WTC11 (cell line): Measurements from ENCODE around the gene LIF. TPM values are rescaled to one million over a fixed set of nuclear protein-coding genes. Genes with fewer than 3 reads are reported as not detected.

Experiments used
- ATAC-seq: fragments of 200-7000 bp; cut with Tn5 transposase; 2 replicates; pipeline ENCODE4 v1.10.0; 2021; ENCODE audit warnings: mild to moderate bottlenecking, moderate library complexity
- CTCF ChIA-PET: fragments of 300-600 bp; sonication (Branson Sonifier 250); formaldehyde crosslinking; loops from one replicate; lab custom pipeline; 2021; ENCODE audit warnings: antibody characterized with exemption; lab: Charles Lee
- POLR2A ChIA-PET: fragments of 350-600 bp; sonication (Branson Sonifier 250); formaldehyde crosslinking; loops from one replicate; lab custom pipeline; 2021; ENCODE audit warnings: antibody characterized with exemption; lab: Charles Lee
- DNase-seq: peaks from one replicate; pipeline ENCODE4 v3.0.0; 2021; ENCODE audit warnings: low spot score
- H3K27ac Mint-ChIP-seq: 2 replicates; pipeline ENCODE4 v1.8.0; 2021; ENCODE audit warnings: mixed read lengths
- H3K27me3 Mint-ChIP-seq: 2 replicates; pipeline ENCODE4 v1.8.0; 2021; ENCODE audit warnings: low read depth, mild to moderate bottlenecking, moderate library complexity, mixed read lengths
- H3K36me3 Mint-ChIP-seq: 2 replicates; pipeline ENCODE4 v1.8.0; 2021; ENCODE audit warnings: mixed read lengths
- H3K4me1 Mint-ChIP-seq: 2 replicates; pipeline ENCODE4 v1.8.0; 2022; ENCODE audit warnings: mixed read lengths
- H3K4me3 Mint-ChIP-seq: 2 replicates; pipeline ENCODE4 v1.8.0; 2021; ENCODE audit warnings: mild to moderate bottlenecking, moderate library complexity, mixed read lengths
- H3K9me3 Mint-ChIP-seq: 2 replicates; pipeline ENCODE4 v1.8.0; 2021; ENCODE audit warnings: mixed read lengths
- AFF4 ChIP-seq: sonication (generic); formaldehyde crosslinking; IDR thresholded peaks from 2 replicates; pipeline ENCODE4 v1.8.1; 2023; ENCODE audit warnings: mild to moderate bottlenecking, missing genetic modification reagents, borderline replicate concordance
- CBFB ChIP-seq: sonication (generic); formaldehyde crosslinking; IDR thresholded peaks from 2 replicates; pipeline ENCODE4 v1.8.1; 2022; ENCODE audit warnings: mild to moderate bottlenecking, low read depth, missing genetic modification reagents
- ESRRA ChIP-seq: sonication (generic); formaldehyde crosslinking; IDR thresholded peaks from 2 replicates; pipeline ENCODE4 v1.8.1; 2022; ENCODE audit warnings: mild to moderate bottlenecking, missing genetic modification reagents, borderline replicate concordance
- FOXJ3 ChIP-seq: sonication (generic); formaldehyde crosslinking; IDR thresholded peaks from 2 replicates; pipeline ENCODE4 v1.9.0; 2021; ENCODE audit warnings: missing genetic modification reagents, mild to moderate bottlenecking, borderline replicate concordance
- GABPB1 ChIP-seq: sonication (generic); formaldehyde crosslinking; IDR thresholded peaks from 2 replicates; pipeline ENCODE4 v1.8.1; 2023; ENCODE audit warnings: mild to moderate bottlenecking, missing genetic modification reagents
- HMGA2 ChIP-seq: fragments of 250-450 bp; sonication (Bioruptor Pico); IDR thresholded peaks from 2 replicates; pipeline ENCODE4 v1.4.0; 2021; ENCODE audit warnings: mild to moderate bottlenecking, moderate library complexity
- MAX ChIP-seq: sonication (generic); formaldehyde crosslinking; IDR thresholded peaks from 2 replicates; pipeline ENCODE4 v1.8.0; 2022; ENCODE audit warnings: mild to moderate bottlenecking, missing genetic modification reagents
- OVOL2 ChIP-seq: fragments of 250-450 bp; sonication (Bioruptor Pico); IDR thresholded peaks from 2 replicates; pipeline ENCODE4 v1.9.0; 2021; ENCODE audit warnings: mild to moderate bottlenecking, borderline replicate concordance
- PRDM15 ChIP-seq: sonication (generic); formaldehyde crosslinking; IDR thresholded peaks from 2 replicates; pipeline ENCODE4 v1.8.0; 2022; ENCODE audit warnings: missing genetic modification reagents
- PRRX2 ChIP-seq: fragments of 250-450 bp; sonication (Bioruptor Pico); IDR thresholded peaks from 2 replicates; pipeline ENCODE4 v1.8.0; 2021; ENCODE audit warnings: mild to moderate bottlenecking
- SP1 ChIP-seq: sonication (generic); formaldehyde crosslinking; conservative IDR thresholded peaks from 2 replicates; pipeline ENCODE4 v1.8.1; 2022; ENCODE audit warnings: missing genetic modification reagents
- ZMAT4 ChIP-seq: fragments of 250-450 bp; sonication (Bioruptor Pico); IDR thresholded peaks from 2 replicates; pipeline ENCODE4 v1.9.0; 2021; ENCODE audit warnings: mild to moderate bottlenecking
- ZNF138 ChIP-seq: sonication (generic); formaldehyde crosslinking; conservative IDR thresholded peaks from 2 replicates; pipeline ENCODE4 v1.8.1; 2022; ENCODE audit warnings: mild to moderate bottlenecking, moderate library complexity, missing genetic modification reagents
- ZNF263 ChIP-seq: sonication (generic); formaldehyde crosslinking; IDR thresholded peaks from 2 replicates; pipeline ENCODE4 v1.8.1; 2022; ENCODE audit warnings: low read depth, mild to moderate bottlenecking, moderate library complexity, missing genetic modification reagents
- total RNA-seq: library from RNA; stranded (reverse); gene quantifications from 3 replicates; pipeline ENCODE4 v1.2.3, GENCODE V29; 2021
- TF ChIP-seq, protein P1 (sequence below): sonication (generic); formaldehyde crosslinking; IDR thresholded peaks from 2 replicates; pipeline ENCODE4 v1.8.1; 2023; ENCODE audit warnings: mild to moderate bottlenecking, missing genetic modification reagents, moderate library complexity
- TF ChIP-seq, protein P2 (sequence below): fragments of 250-450 bp; sonication (Bioruptor Pico); conservative IDR thresholded peaks from 2 replicates; pipeline ENCODE4 v1.9.0; 2021; ENCODE audit warnings: mild to moderate bottlenecking
- TF ChIP-seq, protein P3 (sequence below): sonication (generic); formaldehyde crosslinking; IDR thresholded peaks from 2 replicates; pipeline ENCODE4 v1.8.0; 2023; ENCODE audit warnings: missing genetic modification reagents
- TF ChIP-seq, protein P4 (sequence below): fragments of 250-450 bp; sonication (Bioruptor Pico); IDR thresholded peaks from 2 replicates; pipeline ENCODE4 v1.8.0; 2021; ENCODE audit warnings: mild to moderate bottlenecking

LIF gene
- total RNA-seq, 1 experiment from 2014 or later = 7.2 TPM

DNA sequence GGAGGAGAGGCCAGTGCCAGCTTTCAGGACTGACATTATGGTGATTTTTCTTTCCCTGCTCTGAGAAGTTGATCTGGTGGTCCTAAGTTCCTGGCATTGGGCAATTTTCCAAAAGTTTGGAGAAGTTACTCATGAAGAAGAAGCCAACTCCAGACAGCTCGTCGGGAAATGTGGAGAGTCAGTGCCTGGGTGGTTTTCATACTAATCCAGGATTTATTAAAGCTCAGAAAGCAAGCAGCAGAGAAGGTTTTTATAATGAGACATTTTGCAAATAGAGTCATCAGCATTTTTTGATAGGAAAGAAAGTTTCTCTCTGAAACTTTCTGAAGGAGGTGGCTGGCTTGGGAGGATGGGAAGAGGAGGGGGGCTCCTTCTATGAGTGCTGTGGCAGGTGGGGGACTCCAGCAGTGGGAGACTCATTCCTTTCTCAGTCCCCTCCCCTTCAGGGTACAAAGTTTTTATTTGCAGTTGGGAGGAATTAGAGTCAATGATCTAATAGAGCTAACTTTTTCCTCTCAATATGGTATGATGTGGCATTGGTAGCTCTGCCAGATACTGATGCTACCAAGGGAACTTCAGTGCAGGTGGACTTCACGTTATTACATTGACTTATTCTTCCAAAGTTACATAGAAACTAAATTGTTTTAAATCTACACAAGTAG, 55.4 kb downstream of the LIF start:
- DNase-seq (no peak), ATAC-seq (no peak)
- Mint-ChIP-seq H3K4me1 (peaks cover 48% of the 10 kb centered on the region), H3K9me3 (no peaks in the 10 kb centered on the region), H3K36me3 (no peaks in the 10 kb centered on the region), H3K27me3 (peaks cover 7% of the 10 kb centered on the region; the same call in 1 of the 2 replicates), H3K4me3 (no peak overlapping the region), H3K27ac (no peak overlapping the region)
- CTCF ChIA-PET = interaction anchor here (1.0 to 1.2 kb wide), 2 partner anchors 65 to 97 kb away, joined by 3 to 9 read pairs; no protein-coding TSS in a partner anchor
- POLR2A ChIA-PET = no interaction called here
- TF ChIP-seq SP1 (CRISPR knock-in tag) = no peak
- TF ChIP-seq, protein P1, sequence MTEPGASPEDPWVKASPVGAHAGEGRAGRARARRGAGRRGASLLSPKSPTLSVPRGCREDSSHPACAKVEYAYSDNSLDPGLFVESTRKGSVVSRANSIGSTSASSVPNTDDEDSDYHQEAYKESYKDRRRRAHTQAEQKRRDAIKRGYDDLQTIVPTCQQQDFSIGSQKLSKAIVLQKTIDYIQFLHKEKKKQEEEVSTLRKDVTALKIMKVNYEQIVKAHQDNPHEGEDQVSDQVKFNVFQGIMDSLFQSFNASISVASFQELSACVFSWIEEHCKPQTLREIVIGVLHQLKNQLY (CRISPR knock-in tag) = no peak
- TF ChIP-seq HMGA2 = no peak
- no peak for TF ChIP-seq ZMAT4 (CRISPR knock-in tag)
- TF ChIP-seq GABPB1 (CRISPR knock-in tag) = no peak
- TF ChIP-seq, protein P2, sequence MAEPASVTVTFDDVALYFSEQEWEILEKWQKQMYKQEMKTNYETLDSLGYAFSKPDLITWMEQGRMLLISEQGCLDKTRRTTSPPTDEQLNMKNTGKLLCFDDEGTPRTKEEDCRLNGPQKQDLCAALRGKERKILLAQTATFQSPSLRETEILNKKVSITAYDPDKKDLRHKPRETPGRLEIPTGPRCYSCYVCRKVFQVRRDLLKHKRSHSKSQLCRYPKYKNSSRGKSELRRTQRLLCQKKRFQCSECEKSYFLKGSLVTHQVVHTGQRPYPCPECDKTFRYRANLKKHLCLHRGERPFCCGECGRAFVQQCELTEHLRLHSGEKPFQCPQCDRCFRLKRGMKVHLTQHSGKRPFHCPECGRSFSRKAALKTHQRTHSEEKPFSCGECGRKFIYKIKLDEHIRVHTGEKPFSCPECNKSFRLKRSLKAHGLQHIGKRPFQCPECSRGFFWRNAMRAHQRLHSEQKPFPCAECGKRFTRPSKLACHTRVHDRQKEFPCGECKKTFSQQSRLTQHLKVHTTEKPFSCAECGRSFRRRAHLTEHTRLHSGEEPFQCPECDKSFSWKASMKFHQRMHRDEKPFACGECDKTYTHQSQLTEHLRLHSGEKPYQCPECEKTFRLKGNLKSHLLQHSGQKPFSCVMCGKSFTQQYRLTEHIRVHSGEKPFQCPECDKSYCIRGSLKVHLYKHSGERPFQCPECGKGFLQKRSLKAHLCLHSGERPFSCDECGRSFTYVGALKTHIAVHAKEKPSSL (CRISPR knock-in tag) = no peak
- TF ChIP-seq ZNF138 (CRISPR knock-in tag) = no peak
- TF ChIP-seq FOXJ3 (CRISPR knock-in tag) = no peak
- TF ChIP-seq ESRRA (CRISPR knock-in tag) = no peak
- TF ChIP-seq CBFB = no peak
- TF ChIP-seq ZNF263 (CRISPR knock-in tag) = no peak
- no peak for TF ChIP-seq PRDM15 (CRISPR knock-in tag)
- TF ChIP-seq, protein P3, sequence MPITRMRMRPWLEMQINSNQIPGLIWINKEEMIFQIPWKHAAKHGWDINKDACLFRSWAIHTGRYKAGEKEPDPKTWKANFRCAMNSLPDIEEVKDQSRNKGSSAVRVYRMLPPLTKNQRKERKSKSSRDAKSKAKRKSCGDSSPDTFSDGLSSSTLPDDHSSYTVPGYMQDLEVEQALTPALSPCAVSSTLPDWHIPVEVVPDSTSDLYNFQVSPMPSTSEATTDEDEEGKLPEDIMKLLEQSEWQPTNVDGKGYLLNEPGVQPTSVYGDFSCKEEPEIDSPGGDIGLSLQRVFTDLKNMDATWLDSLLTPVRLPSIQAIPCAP (CRISPR knock-in tag) = no peak
- TF ChIP-seq MAX (CRISPR knock-in tag) = no peak
- TF ChIP-seq PRRX2 (CRISPR knock-in tag) = no peak

GRCh38 chr22:30190574-30190973, 56.0 kb downstream of the LIF start:
- DNase-seq = no peak
- ChIA-PET CTCF (interaction anchor here (1.0 to 1.2 kb wide), 2 partner anchors 65 to 97 kb away, joined by 3 to 9 read pairs; no protein-coding TSS in a partner anchor), POLR2A (no interaction called here)
- Mint-ChIP-seq H3K4me1 (peaks cover 47% of the 10 kb centered on the region), H3K27ac (no peak overlapping the region), H3K9me3 (no peaks in the 10 kb centered on the region), H3K4me3 (no peak overlapping the region), H3K27me3 (peaks cover 7% of the 10 kb centered on the region; the same call in 1 of the 2 replicates), H3K36me3 (no peaks in the 10 kb centered on the region)
- no peak for ATAC-seq
- TF ChIP-seq, protein P4, sequence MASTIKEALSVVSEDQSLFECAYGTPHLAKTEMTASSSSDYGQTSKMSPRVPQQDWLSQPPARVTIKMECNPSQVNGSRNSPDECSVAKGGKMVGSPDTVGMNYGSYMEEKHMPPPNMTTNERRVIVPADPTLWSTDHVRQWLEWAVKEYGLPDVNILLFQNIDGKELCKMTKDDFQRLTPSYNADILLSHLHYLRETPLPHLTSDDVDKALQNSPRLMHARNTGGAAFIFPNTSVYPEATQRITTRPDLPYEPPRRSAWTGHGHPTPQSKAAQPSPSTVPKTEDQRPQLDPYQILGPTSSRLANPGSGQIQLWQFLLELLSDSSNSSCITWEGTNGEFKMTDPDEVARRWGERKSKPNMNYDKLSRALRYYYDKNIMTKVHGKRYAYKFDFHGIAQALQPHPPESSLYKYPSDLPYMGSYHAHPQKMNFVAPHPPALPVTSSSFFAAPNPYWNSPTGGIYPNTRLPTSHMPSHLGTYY (CRISPR knock-in tag) = no peak
- no peak for TF ChIP-seq OVOL2 (CRISPR knock-in tag)
- no peak for TF ChIP-seq AFF4 (CRISPR knock-in tag)
- no peak for TF ChIP-seq SP1 (CRISPR knock-in tag)
